Activated naive CD4-positive, alpha-beta T cell treated with anti-CD3 and anti-CD28 coated beads, Interleukin-2, amount 50 U/mL, for 24 hours (primary cell): ENCODE results near the gene FAM177A1.
"Not testable (repeated sequence)": the region's sequence is repeated elsewhere in the genome, so short reads cannot be mapped to it uniquely, and the experiment has no call there.

ENCODE experiments used
- H3K27ac Mint-ChIP-seq: one replicate; pipeline ENCODE4 v1.8.0; 2021; ENCODE audit warnings: mild to moderate bottlenecking, mixed read lengths
- H3K27me3 Mint-ChIP-seq: one replicate; pipeline ENCODE4 v1.8.0; 2021; ENCODE audit warnings: mixed read lengths
- H3K36me3 Mint-ChIP-seq: one replicate; pipeline ENCODE4 v1.8.0; 2021; ENCODE audit warnings: mixed read lengths
- H3K4me1 Mint-ChIP-seq: one replicate; pipeline ENCODE4 v1.8.0; 2021; ENCODE audit warnings: mixed read lengths
- H3K4me3 Mint-ChIP-seq: one replicate; pipeline ENCODE4 v1.8.0; 2021; ENCODE audit warnings: mild to moderate bottlenecking, mixed read lengths
- H3K9me3 Mint-ChIP-seq: one replicate; pipeline ENCODE4 v1.8.0; 2021; ENCODE audit warnings: mixed read lengths

FAM177A1 gene, protein sequence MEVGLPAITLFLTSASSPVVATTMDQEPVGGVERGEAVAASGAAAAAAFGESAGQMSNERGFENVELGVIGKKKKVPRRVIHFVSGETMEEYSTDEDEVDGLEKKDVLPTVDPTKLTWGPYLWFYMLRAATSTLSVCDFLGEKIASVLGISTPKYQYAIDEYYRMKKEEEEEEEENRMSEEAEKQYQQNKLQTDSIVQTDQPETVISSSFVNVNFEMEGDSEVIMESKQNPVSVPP

GRCh38 chr14:35046048-35046750 lies at the start of gene FAM177A1:
Gene FAM177A1, plus strand, starts transcription at chr14:35046272. Its CDS starts 192 bp downstream, at chr14:35046464.
- Mint-ChIP-seq H3K4me3 (peak within 1 kb of the TSS; percentile 96), H3K9me3 (no peaks in the 10 kb centered on the region), H3K4me1 (peaks cover 27% of the 10 kb centered on the region), H3K27ac (peak within 1 kb of the TSS; percentile 98), H3K36me3 (peaks cover 3% of the 10 kb centered on the region), H3K27me3 (no peaks in the 10 kb centered on the region)

DNA sequence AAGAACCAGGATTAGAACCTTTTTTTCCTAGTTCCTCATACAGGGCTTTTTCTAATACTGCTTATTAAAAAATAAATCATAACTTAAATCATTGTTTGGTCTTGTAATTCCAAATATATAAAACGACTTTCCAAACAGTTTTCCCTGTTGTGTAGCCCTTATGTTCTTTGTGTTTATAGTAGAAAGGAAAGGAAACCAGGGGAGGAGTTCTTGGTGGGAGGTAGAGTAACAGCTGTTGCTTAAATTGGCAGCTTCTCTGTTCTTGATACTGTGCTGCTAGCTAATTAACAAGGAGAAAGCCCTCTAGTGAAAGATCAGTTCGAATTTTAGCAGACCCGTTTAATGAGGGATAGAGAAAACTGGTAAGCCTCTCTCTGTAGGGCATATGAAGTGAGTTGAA lies 48.3 kb upstream of the FAM177A1 start:
- Mint-ChIP-seq H3K9me3 (no peaks in the 10 kb centered on the region), H3K4me1 (peaks cover 21% of the 10 kb centered on the region), H3K36me3 (peaks cover 4% of the 10 kb centered on the region), H3K4me3 (no peak overlapping the region), H3K27ac (no peak overlapping the region), H3K27me3 (no peaks in the 10 kb centered on the region)

DNA sequence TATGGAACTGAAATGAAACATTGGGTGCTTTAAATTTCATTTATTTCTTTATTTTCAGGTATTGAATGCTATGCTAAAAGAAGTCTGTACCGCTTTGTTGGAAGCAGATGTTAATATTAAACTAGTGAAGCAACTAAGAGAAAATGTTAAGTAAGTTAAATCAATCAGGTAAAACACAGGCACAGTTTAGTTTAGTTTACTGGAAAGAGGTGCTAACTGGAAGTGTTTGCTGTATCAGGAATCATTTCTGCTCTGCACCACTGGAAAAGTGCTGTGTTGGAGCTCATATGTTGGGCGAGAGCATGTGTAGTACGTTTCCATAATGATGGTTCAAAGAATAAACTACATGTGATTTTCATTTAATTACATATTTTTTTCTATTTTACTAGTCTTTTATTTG lies 46.6 kb upstream of the FAM177A1 start:
- no peak overlapping the region for H3K4me3 Mint-ChIP-seq
- peaks cover 15% of the 10 kb centered on the region for H3K4me1 Mint-ChIP-seq
- no peak overlapping the region for H3K27ac Mint-ChIP-seq
- no peaks in the 10 kb centered on the region for H3K9me3 Mint-ChIP-seq
- peaks cover 8% of the 10 kb centered on the region for H3K36me3 Mint-ChIP-seq
- H3K27me3 Mint-ChIP-seq: no peaks in the 10 kb centered on the region

- Mint-ChIP-seq H3K9me3 (no peaks in the 10 kb centered on the region), H3K4me3 (no peak overlapping the region), H3K27me3 (no peaks in the 10 kb centered on the region), H3K27ac (no peak overlapping the region), H3K36me3 (peaks cover 10% of the 10 kb centered on the region), H3K4me1 (peaks cover 4% of the 10 kb centered on the region)
Measured at GRCh38 chr14:35001621-35002020, 44.5 kb upstream of the FAM177A1 start.

GRCh38 chr14:35004839-35005238 lies 41.2 kb upstream of the FAM177A1 start:
- Mint-ChIP-seq H3K27ac (no peak overlapping the region), H3K36me3 (peaks cover 12% of the 10 kb centered on the region), H3K4me3 (no peak overlapping the region), H3K27me3 (no peaks in the 10 kb centered on the region), H3K9me3 (no peaks in the 10 kb centered on the region), H3K4me1 (no peaks in the 10 kb centered on the region)

- H3K36me3 Mint-ChIP-seq: peaks cover 33% of the 10 kb centered on the region
- no peak overlapping the region for H3K27ac Mint-ChIP-seq
- H3K27me3 Mint-ChIP-seq: no peaks in the 10 kb centered on the region
- no peaks in the 10 kb centered on the region for H3K4me1 Mint-ChIP-seq
- no peaks in the 10 kb centered on the region for H3K9me3 Mint-ChIP-seq
- H3K4me3 Mint-ChIP-seq: no peak overlapping the region
Measured at GRCh38 chr14:35016568-35016967, 29.5 kb upstream of the FAM177A1 start.

DNA sequence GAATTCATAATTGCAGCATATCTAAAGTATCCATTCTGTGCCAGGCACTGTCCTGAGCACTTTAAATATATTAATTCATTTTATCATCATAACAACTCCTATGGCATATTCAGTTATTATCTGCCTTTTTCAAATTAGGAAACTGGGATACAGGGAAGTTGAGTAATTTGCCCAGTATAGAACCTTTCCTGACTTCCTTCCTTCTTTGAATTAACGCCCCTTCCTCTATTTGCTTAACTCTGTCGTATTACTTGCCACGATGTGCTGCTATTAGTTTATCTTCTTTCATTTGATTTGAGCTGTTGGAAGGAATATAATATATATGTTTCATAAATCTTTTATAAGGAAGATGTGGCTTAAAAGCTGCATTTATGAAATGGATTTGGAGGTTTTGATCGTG lies 25.4 kb upstream of the FAM177A1 start:
- Mint-ChIP-seq H3K4me3 (no peak overlapping the region), H3K36me3 (peaks cover 30% of the 10 kb centered on the region), H3K9me3 (no peaks in the 10 kb centered on the region), H3K27me3 (no peaks in the 10 kb centered on the region), H3K4me1 (no peaks in the 10 kb centered on the region), H3K27ac (no peak overlapping the region)

GRCh38 chr14:35028435-35028834 lies 17.6 kb upstream of the FAM177A1 start:
- Mint-ChIP-seq H3K4me1 (no peaks in the 10 kb centered on the region), H3K9me3 (peaks cover 1% of the 10 kb centered on the region), H3K27me3 (no peaks in the 10 kb centered on the region), H3K4me3 (no peak overlapping the region), H3K27ac (no peak overlapping the region), H3K36me3 (peaks cover 20% of the 10 kb centered on the region)

DNA sequence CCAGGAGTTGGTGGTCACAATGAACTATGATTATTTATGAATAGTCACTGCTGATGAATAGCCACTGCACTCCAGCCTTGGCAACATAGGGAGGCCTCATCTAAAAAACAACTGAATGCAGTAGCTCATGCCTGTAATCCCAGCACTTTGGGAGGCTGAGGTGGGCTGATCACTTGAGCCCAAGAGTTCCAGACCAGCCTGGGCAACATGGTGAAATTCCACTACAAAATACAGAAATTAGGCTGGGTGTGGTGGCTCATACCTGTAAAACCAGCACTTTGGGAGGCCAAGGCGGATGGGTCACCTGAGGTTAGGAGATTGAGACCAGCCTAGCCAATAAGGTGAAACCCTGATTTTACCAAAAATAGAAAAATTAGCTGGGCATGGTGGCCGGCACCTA lies 13.5 kb upstream of the FAM177A1 start:
- Mint-ChIP-seq H3K4me1 (no peaks in the 10 kb centered on the region), H3K27ac (no peak overlapping the region), H3K36me3 (peaks cover 26% of the 10 kb centered on the region), H3K9me3 (peaks cover 12% of the 10 kb centered on the region), H3K4me3 (no peak overlapping the region), H3K27me3 (no peaks in the 10 kb centered on the region)

DNA sequence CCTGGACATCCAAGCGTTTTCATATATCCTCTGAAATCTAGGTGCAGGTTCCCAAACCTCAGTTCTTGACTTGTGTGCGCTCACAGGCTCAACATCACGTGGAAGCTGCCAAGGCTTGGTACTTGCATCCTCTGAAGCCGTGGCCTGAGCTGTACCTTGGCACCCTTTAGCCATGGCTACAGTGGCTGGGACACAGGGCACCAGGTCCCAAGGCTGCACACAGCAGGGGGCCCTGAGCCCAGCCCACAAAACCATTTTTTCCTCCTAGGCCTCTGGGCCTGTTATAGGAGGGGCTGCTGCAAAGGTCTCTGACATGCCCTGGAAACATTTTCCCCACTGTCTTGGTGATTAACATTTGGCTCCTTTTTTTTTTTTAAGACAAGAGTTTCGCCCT lies 11.6 kb upstream of the FAM177A1 start:
- Mint-ChIP-seq H3K36me3 (peaks cover 16% of the 10 kb centered on the region), H3K27ac (no peak overlapping the region), H3K27me3 (no peaks in the 10 kb centered on the region), H3K9me3 (peaks cover 12% of the 10 kb centered on the region), H3K4me1 (no peaks in the 10 kb centered on the region), H3K4me3 (no peak overlapping the region)

GRCh38 chr14:35034944-35035554 lies 11.0 kb upstream of the FAM177A1 start:
- Mint-ChIP-seq H3K9me3 (peaks cover 12% of the 10 kb centered on the region), H3K36me3 (peaks cover 16% of the 10 kb centered on the region)
- not testable (repeated sequence) for H3K27me3 Mint-ChIP-seq, H3K4me3 Mint-ChIP-seq, H3K4me1 Mint-ChIP-seq, H3K27ac Mint-ChIP-seq

DNA sequence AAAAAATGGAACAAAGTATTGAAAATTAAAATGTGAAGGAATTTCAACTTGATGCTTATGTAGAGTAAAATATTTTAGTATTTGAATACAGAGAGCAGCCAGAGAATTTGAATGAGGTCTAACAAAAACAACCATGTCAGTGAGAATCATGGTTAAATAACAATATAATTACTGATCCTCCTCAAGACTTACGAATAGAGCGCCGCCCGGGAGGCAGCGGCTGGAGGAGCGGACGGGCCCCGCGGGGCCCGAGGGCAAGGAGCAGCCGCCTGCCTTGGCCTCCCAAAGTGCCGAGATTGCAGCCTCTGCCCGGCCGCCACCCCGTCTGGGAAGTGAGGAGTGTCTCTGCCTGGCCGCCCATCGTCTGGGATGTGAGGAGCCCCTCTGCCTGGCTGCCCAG lies 7.8 kb upstream of the FAM177A1 start:
- Mint-ChIP-seq H3K36me3 (peaks cover 13% of the 10 kb centered on the region), H3K9me3 (peaks cover 12% of the 10 kb centered on the region)
- not testable (repeated sequence) for H3K4me1 Mint-ChIP-seq, H3K27me3 Mint-ChIP-seq, H3K27ac Mint-ChIP-seq, H3K4me3 Mint-ChIP-seq

GRCh38 chr14:35042632-35043031 lies 3.4 kb upstream of the FAM177A1 start:
- no peak overlapping the region for H3K4me3 Mint-ChIP-seq
- peak overlapping the region; percentile 31 for H3K27ac Mint-ChIP-seq
- no peaks in the 10 kb centered on the region for H3K36me3 Mint-ChIP-seq
- peaks cover 20% of the 10 kb centered on the region for H3K4me1 Mint-ChIP-seq
- no peaks in the 10 kb centered on the region for H3K9me3 Mint-ChIP-seq
- H3K27me3 Mint-ChIP-seq: no peaks in the 10 kb centered on the region

GRCh38 chr14:35043046-35043445 lies 3.0 kb upstream of the FAM177A1 start:
- peaks cover 24% of the 10 kb centered on the region for H3K4me1 Mint-ChIP-seq
- H3K27me3 Mint-ChIP-seq: no peaks in the 10 kb centered on the region
- peak overlapping the region; percentile 31 for H3K27ac Mint-ChIP-seq
- no peak overlapping the region for H3K4me3 Mint-ChIP-seq
- H3K9me3 Mint-ChIP-seq: no peaks in the 10 kb centered on the region
- peaks cover under 1% of the 10 kb centered on the region for H3K36me3 Mint-ChIP-seq

GRCh38 chr14:35044939-35045797 lies 904 bp upstream of the FAM177A1 start:
- no peaks in the 10 kb centered on the region for H3K27me3 Mint-ChIP-seq

DNA sequence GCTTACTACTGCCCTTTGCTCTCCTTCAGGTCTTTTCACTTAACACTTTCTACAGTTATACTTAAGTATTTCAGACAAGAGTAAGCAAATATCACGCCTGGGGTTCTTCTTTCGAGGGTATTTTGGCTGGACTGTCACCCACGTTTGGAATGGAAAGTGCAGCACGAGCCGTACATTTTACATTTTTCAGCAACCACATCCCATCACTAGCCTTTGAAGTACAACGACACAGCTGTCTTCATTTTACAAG lies 349 bp upstream of the FAM177A1 start:
- Mint-ChIP-seq H3K4me1 (peaks cover 27% of the 10 kb centered on the region), H3K36me3 (peaks cover 3% of the 10 kb centered on the region), H3K27me3 (no peaks in the 10 kb centered on the region), H3K9me3 (no peaks in the 10 kb centered on the region), H3K27ac (peak overlapping the region; percentile 98), H3K4me3 (peak overlapping the region; percentile 96)

More at GRCh38 chr14:35044939-35045797, 904 bp upstream of the FAM177A1 start:
- Mint-ChIP-seq H3K4me1 (peaks cover 27% of the 10 kb centered on the region), H3K4me3 (peak overlapping the region; percentile 96), H3K27ac (peak overlapping the region; percentile 98), H3K36me3 (peaks cover 3% of the 10 kb centered on the region), H3K9me3 (no peaks in the 10 kb centered on the region)
